Osteocyte (in vitro differentiated cells): ENCODE results near the gene DGKQ. TPM values are rescaled to one million over a fixed set of nuclear protein-coding genes. Genes with fewer than 3 reads are reported as not detected.

Source experiments
- DNase-seq: peaks from one replicate; pipeline ENCODE4 v3.0.0; 2021; ENCODE audit warnings: mixed read lengths; ENCODE audit not compliant: unreplicated experiment; ENCODE audit errors: extremely low spot score
- H3K27ac Mint-ChIP-seq: one replicate; pipeline ENCODE4 v1.8.0; 2021; ENCODE audit warnings: mild to moderate bottlenecking, mixed read lengths; ENCODE audit not compliant: unreplicated experiment
- H3K27me3 Mint-ChIP-seq: one replicate; pipeline ENCODE4 v1.8.0; 2021; ENCODE audit warnings: mixed read lengths; ENCODE audit not compliant: unreplicated experiment
- H3K36me3 Mint-ChIP-seq: one replicate; pipeline ENCODE4 v1.8.0; 2021; ENCODE audit warnings: mixed read lengths; ENCODE audit not compliant: unreplicated experiment
- H3K4me1 Mint-ChIP-seq: one replicate; pipeline ENCODE4 v1.8.0; 2021; ENCODE audit warnings: mixed read lengths; ENCODE audit not compliant: unreplicated experiment
- H3K4me3 Mint-ChIP-seq: one replicate; pipeline ENCODE4 v1.8.0; 2021; ENCODE audit warnings: mild to moderate bottlenecking, moderate library complexity, mixed read lengths; ENCODE audit not compliant: unreplicated experiment
- H3K9me3 Mint-ChIP-seq: one replicate; pipeline ENCODE4 v1.8.0; 2021; ENCODE audit warnings: mixed read lengths; ENCODE audit not compliant: unreplicated experiment
- total RNA-seq: library from RNA; stranded (reverse); gene quantifications from 2 replicates; pipeline ENCODE4 v1.2.1, GENCODE V29; 2021
- TF ChIP-seq, protein P1 (sequence below): fragments of 200-600 bp; sonication (generic); IDR thresholded peaks from 2 replicates; pipeline ENCODE4 v1.5.0; 2021; ENCODE audit warnings: antibody characterized with exemption, mild to moderate bottlenecking, moderate library complexity

The DGKQ gene
- total RNA-seq, 1 donor from 2014 or later: 18.5 TPM

GRCh38 chr4:1004071-1004418 lies 30.7 kb upstream of the DGKQ start:
- DNase-seq: no peak
- Mint-ChIP-seq H3K4me3 (no peak overlapping the region), H3K9me3 (peaks cover 7% of the 10 kb centered on the region), H3K27ac (no peak overlapping the region), H3K27me3 (peaks cover 7% of the 10 kb centered on the region), H3K36me3 (no peaks in the 10 kb centered on the region), H3K4me1 (peaks cover 2% of the 10 kb centered on the region)
- TF ChIP-seq, protein P1, sequence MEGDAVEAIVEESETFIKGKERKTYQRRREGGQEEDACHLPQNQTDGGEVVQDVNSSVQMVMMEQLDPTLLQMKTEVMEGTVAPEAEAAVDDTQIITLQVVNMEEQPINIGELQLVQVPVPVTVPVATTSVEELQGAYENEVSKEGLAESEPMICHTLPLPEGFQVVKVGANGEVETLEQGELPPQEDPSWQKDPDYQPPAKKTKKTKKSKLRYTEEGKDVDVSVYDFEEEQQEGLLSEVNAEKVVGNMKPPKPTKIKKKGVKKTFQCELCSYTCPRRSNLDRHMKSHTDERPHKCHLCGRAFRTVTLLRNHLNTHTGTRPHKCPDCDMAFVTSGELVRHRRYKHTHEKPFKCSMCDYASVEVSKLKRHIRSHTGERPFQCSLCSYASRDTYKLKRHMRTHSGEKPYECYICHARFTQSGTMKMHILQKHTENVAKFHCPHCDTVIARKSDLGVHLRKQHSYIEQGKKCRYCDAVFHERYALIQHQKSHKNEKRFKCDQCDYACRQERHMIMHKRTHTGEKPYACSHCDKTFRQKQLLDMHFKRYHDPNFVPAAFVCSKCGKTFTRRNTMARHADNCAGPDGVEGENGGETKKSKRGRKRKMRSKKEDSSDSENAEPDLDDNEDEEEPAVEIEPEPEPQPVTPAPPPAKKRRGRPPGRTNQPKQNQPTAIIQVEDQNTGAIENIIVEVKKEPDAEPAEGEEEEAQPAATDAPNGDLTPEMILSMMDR: no peak

GRCh38 chr4:1003271-1004070 lies 30.1 kb upstream of the DGKQ start:
- TF ChIP-seq, protein P1: no peak
- Mint-ChIP-seq H3K9me3 (peaks cover 7% of the 10 kb centered on the region), H3K4me1 (no peaks in the 10 kb centered on the region), H3K4me3 (no peak overlapping the region), H3K36me3 (no peaks in the 10 kb centered on the region), H3K27ac (no peak overlapping the region), H3K27me3 (peaks cover 7% of the 10 kb centered on the region)
- no peak for DNase-seq

GRCh38 chr4:1002631-1003251 lies 29.4 kb upstream of the DGKQ start:
- Mint-ChIP-seq H3K27me3 (peaks cover 7% of the 10 kb centered on the region), H3K36me3 (no peaks in the 10 kb centered on the region), H3K27ac (no peak overlapping the region), H3K4me3 (no peak overlapping the region), H3K4me1 (no peaks in the 10 kb centered on the region), H3K9me3 (peaks cover 7% of the 10 kb centered on the region)
- TF ChIP-seq, protein P1: no peak
- no peak for DNase-seq

- H3K27ac Mint-ChIP-seq: no peak overlapping the region
- H3K9me3 Mint-ChIP-seq: peaks cover 4% of the 10 kb centered on the region
- no peak overlapping the region for H3K4me3 Mint-ChIP-seq
- H3K36me3 Mint-ChIP-seq: no peaks in the 10 kb centered on the region
- TF ChIP-seq, protein P1: no peak
- no peak for DNase-seq
- peaks cover 4% of the 10 kb centered on the region for H3K27me3 Mint-ChIP-seq
- no peaks in the 10 kb centered on the region for H3K4me1 Mint-ChIP-seq
Measured at GRCh38 chr4:1002131-1002630, 28.8 kb upstream of the DGKQ start.

DNA sequence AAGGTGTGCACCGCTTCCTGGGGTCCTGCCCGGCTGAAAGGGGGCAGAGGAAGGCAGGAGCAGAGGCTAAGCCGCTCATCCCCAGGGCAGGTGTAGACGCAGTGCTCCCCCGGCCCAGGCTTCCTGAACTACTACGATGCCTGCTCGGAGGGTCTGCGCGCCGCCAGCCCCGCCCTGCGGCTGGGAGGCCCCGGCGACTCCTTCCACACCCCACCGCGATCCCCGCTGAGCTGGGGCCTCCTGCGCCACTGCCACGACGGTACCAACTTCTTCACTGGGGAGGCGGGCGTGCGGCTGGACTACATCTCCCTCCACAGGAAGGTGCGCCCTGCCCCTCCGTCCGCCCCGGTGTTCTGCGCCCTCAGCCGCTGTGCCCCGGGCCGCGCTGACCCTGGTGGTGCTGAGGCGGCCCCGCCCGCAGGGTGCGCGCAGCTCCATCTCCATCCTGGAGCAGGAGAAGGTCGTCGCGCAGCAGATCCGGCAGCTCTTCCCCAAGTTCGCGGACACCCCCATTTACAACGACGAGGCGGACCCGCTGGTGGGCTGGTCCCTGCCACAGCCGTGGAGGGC lies 28.3 kb upstream of the DGKQ start:
- DNase-seq: no peak
- TF ChIP-seq, protein P1: no peak
- H3K36me3 Mint-ChIP-seq: no peaks in the 10 kb centered on the region
- peaks cover 2% of the 10 kb centered on the region for H3K4me1 Mint-ChIP-seq
- no peaks in the 10 kb centered on the region for H3K9me3 Mint-ChIP-seq
- no peak overlapping the region for H3K27ac Mint-ChIP-seq
- no peak overlapping the region for H3K4me3 Mint-ChIP-seq
- no peaks in the 10 kb centered on the region for H3K27me3 Mint-ChIP-seq
